Daoy (cell line): ENCODE measurements around the gene PKN1. TPM values are rescaled to one million over a fixed set of nuclear protein-coding genes. Genes with fewer than 3 reads are reported as not detected.

Source experiments
- DNase-seq: peaks from one replicate; pipeline ENCODE4 v3.0.0-alpha.2; 2015; ENCODE audit warnings: low read depth
- total RNA-seq: library from RNA; depleted of rRNA; stranded (reverse); fragments of >200 nt; shearing (Covaris generic); gene quantifications from 2 replicates; pipeline ENCODE4 v1.2.3, GENCODE V29; 2014

PKN1 gene
- total RNA-seq, 1 experiment from 2014 or later = 52.6 TPM

GRCh38 chr19:14463747-14464146 lies 30.6 kb downstream of the PKN1 start:
- no peak for DNase-seq

GRCh38 chr19:14467391-14467790 lies 34.3 kb downstream of the PKN1 start:
- DNase-seq = no peak

GRCh38 chr19:14467816-14468215 lies 34.7 kb downstream of the PKN1 start:
- no peak for DNase-seq

GRCh38 chr19:14470031-14470876 lies 37.1 kb downstream of the PKN1 start:
- DNase-seq = no peak

- no peak for DNase-seq
Observed at GRCh38 chr19:14471436-14472187, 38.5 kb downstream of the PKN1 start.

- peak; percentile 75 for DNase-seq
Observed at GRCh38 chr19:14472202-14472938, 39.3 kb downstream of the PKN1 start.

GRCh38 chr19:14473073-14473977 lies 40.2 kb downstream of the PKN1 start:
- no peak for DNase-seq

GRCh38 chr19:14473978-14474578 lies 41.0 kb downstream of the PKN1 start:
- DNase-seq = no peak

- DNase-seq = no peak
Observed at GRCh38 chr19:14474827-14475226, 41.7 kb downstream of the PKN1 start.

GRCh38 chr19:14475251-14476073 lies 42.4 kb downstream of the PKN1 start, which contains the start of gene PTGER1:
PTGER1 (minus strand) TSS chr19:14475354; CDS start chr19:14474320, 1,034 bp downstream.
- peak; percentile 54 for DNase-seq

- no peak for DNase-seq
Observed at GRCh38 chr19:14476327-14476672, 43.2 kb downstream of the PKN1 start.

- peak; percentile 88 for DNase-seq
Observed at GRCh38 chr19:14476673-14477401, 43.7 kb downstream of the PKN1 start.

GRCh38 chr19:14477418-14478112 lies 44.5 kb downstream of the PKN1 start:
- no peak for DNase-seq

GRCh38 chr19:14478113-14478545 lies 45.0 kb downstream of the PKN1 start:
- DNase-seq = no peak

GRCh38 chr19:14479309-14479974 lies 46.3 kb downstream of the PKN1 start:
- no peak for DNase-seq

- DNase-seq = peak; percentile 77
Observed at GRCh38 chr19:14479975-14480699, 47.0 kb downstream of the PKN1 start.

GRCh38 chr19:14480700-14481079 lies 47.6 kb downstream of the PKN1 start:
- peak; percentile 74 for DNase-seq
